Measurements from ENCODE around the gene STK32C. TPM values are rescaled to one million over a fixed set of nuclear protein-coding genes. Genes with fewer than 3 reads are reported as not detected.
"Not testable (repeated sequence)": the region's sequence is repeated elsewhere in the genome, so short reads cannot be mapped to it uniquely, and the experiment has no call there.

The STK32C gene
- total RNA-seq, 3 donors from 2014 or later = 5.6 to 12.8 (median 11.7) TPM

DNA sequence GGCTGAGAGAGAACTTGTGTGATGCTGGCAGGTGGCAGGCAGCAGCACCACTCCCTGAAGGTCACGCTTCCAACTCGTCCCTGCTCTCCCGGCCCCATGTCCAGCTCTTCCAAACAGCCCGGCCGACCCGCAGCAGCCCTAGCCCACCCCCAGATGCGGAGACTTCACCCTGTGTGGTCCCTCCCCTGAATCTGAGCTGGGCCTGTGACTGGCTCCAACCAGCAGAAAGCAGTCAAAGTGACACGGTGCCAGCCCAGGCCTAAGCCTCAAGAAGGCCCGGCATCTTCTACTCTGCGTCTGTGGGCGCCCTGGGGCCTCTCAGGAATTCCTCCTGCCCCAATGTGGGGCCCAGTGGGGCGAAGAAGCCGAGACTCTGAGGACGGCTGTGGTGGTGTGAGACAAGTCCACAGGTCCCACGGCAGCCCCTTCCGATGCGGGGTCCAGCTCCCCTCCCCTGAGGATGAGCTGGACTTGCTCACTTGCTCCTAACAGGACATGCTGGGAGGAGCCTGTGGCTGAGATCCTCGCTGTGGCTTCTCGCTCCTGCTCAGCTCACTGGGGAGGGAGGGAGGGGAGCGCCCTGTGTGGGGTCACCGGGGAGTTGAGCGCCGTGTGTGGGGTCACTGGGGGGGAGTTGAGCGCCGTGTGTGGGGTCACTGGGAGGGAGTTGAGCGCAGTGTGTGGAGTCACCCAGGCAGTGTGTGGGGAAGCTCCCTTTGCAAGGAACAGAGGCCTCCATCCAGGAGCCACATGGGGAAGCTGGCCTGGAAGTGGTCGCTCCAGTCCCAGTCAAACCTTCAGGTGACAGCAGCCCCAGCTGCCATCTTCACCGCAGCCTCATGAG is 9.5 kb downstream of the STK32C start:
- TF ChIP-seq POLR2A (IDR thresholded peaks at IDR 0.05) (no peak), POLR2AphosphoS5 (IDR thresholded peaks at IDR 0.05) (no peak)
- TF ChIP-seq, protein P1, sequence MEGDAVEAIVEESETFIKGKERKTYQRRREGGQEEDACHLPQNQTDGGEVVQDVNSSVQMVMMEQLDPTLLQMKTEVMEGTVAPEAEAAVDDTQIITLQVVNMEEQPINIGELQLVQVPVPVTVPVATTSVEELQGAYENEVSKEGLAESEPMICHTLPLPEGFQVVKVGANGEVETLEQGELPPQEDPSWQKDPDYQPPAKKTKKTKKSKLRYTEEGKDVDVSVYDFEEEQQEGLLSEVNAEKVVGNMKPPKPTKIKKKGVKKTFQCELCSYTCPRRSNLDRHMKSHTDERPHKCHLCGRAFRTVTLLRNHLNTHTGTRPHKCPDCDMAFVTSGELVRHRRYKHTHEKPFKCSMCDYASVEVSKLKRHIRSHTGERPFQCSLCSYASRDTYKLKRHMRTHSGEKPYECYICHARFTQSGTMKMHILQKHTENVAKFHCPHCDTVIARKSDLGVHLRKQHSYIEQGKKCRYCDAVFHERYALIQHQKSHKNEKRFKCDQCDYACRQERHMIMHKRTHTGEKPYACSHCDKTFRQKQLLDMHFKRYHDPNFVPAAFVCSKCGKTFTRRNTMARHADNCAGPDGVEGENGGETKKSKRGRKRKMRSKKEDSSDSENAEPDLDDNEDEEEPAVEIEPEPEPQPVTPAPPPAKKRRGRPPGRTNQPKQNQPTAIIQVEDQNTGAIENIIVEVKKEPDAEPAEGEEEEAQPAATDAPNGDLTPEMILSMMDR (IDR thresholded peaks at IDR 0.05) = no peak
- H3K36me3 ChIP-seq = no peaks in the 10 kb centered on the region
- H3K27me3 ChIP-seq = no peaks in the 10 kb centered on the region
- no peaks in the 10 kb centered on the region for H3K4me1 ChIP-seq
- intact Hi-C loops (cut with DNase I; ENCODE audit: low total_unique reads) = no loop called here
- peak in 1 of 2 donors; percentile 47 for DNase-seq (ENCODE audit: low spot score in 2 of 2)
- no peak overlapping the region for H3K27ac ChIP-seq
- no peaks in the 10 kb centered on the region for H3K9me3 ChIP-seq
- H3K4me3 ChIP-seq = no peak overlapping the region

DNA sequence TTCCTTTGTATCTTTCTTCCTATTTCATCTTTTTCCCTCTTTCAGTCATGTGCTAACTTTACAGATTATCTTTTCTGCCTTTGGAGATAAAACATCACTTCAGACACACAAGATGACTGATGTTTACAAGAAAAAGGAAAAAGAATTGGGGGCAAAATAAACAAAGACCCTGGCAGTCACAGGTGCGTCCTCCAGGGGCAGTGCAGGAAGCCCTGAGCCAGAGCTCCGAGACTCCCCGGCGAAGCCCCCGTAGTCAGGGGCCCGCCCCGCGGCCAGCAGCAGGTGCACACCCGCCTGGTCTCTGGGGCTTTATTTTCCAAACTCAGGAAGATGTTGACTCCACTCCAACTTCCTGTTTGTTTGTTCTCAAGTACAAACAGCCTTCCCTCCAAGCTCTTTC is 10.2 kb downstream of the STK32C start:
- Histone ChIP-seq H3K4me3 (no peak overlapping the region), H3K9me3 (no peaks in the 10 kb centered on the region), H3K27ac (no peak overlapping the region), H3K4me1 (no peaks in the 10 kb centered on the region), H3K36me3 (no peaks in the 10 kb centered on the region), H3K27me3 (no peaks in the 10 kb centered on the region)
- no peak for DNase-seq (ENCODE audit: low spot score in 2 of 2)
- intact Hi-C loops (cut with DNase I; ENCODE audit: low total_unique reads) = no loop called here
- no peak for TF ChIP-seq POLR2A (IDR thresholded peaks at IDR 0.05)
- TF ChIP-seq, protein P1 (IDR thresholded peaks at IDR 0.05) = no peak
- no peak for TF ChIP-seq POLR2AphosphoS5 (IDR thresholded peaks at IDR 0.05)

DNA sequence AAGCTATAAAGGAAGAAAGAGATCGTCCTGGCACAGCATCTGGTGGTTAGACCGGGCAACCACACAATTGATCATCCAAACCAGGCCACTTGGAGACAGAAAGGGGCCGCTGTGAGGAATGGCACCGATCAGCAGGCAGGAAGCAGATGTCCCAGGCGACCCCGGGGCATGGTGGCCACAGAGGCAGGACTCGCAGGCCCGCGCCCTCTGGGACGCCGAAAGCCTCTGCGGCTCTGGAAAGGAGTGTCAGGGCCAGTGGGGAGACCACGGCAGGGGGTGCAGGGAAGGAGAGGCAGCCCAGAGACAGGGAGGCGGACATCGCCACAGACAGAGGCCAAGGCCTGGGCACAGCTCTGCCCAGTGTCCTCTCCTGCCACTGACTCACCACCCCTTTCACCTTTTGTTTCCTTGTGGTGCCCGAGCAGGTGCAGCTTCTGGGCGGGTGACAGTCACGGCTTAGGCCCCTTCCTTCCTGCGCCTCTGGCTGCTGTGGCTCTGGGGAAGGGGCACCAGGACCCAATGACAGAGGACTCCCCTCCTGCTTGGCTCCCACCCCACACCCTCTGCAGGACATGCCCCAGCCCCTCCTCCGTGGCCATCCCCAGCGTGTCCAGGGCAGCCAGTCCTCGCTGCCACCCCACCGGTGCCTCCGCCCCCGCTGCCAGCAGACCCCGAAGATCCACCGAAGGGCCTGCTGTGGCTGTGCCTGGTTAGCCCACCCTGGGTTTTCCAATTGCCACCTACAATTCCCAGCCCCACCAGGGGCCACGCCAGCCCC is 10.9 kb downstream of the STK32C start:
- Histone ChIP-seq H3K27me3 (no peaks in the 10 kb centered on the region), H3K4me3 (no peak overlapping the region), H3K4me1 (no peaks in the 10 kb centered on the region), H3K36me3 (no peaks in the 10 kb centered on the region), H3K27ac (no peak overlapping the region), H3K9me3 (no peaks in the 10 kb centered on the region)
- TF ChIP-seq, protein P1 (IDR thresholded peaks at IDR 0.05) = no peak
- TF ChIP-seq POLR2AphosphoS5 (IDR thresholded peaks at IDR 0.05) = no peak
- no peak for TF ChIP-seq POLR2A (IDR thresholded peaks at IDR 0.05)
- peak in 1 of 2 donors; percentile 37 for DNase-seq (ENCODE audit: low spot score in 2 of 2)
- intact Hi-C loops (cut with DNase I; ENCODE audit: low total_unique reads) = no loop called here

DNA sequence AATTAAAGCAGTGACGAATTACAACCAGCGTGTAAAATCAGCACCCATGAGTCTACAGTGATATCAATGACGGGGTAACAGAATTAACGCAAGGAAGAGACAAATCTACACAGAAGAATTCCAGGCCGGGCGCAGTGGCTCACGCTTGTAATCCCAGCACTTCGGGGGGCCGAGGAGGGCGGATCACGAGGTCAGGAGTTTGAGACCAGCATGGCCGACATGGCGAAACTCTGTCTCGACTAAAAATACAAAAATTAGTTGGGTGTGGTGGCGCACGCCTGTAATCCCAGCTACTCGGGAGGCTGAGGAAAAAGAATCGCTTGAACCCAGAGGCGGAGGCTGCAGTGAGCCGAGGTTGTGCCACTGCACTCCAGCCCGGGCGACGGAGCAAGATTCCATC is 12.3 kb downstream of the STK32C start:
- H3K4me1 ChIP-seq; intact Hi-C loops (cut with DNase I; ENCODE audit: low total_unique reads); H3K27ac ChIP-seq; H3K4me3 ChIP-seq; H3K36me3 ChIP-seq; H3K9me3 ChIP-seq; H3K27me3 ChIP-seq: not testable (repeated sequence)
- DNase-seq (ENCODE audit: low spot score in 2 of 2) = peak in 1 of 2 donors; percentile 17

DNA sequence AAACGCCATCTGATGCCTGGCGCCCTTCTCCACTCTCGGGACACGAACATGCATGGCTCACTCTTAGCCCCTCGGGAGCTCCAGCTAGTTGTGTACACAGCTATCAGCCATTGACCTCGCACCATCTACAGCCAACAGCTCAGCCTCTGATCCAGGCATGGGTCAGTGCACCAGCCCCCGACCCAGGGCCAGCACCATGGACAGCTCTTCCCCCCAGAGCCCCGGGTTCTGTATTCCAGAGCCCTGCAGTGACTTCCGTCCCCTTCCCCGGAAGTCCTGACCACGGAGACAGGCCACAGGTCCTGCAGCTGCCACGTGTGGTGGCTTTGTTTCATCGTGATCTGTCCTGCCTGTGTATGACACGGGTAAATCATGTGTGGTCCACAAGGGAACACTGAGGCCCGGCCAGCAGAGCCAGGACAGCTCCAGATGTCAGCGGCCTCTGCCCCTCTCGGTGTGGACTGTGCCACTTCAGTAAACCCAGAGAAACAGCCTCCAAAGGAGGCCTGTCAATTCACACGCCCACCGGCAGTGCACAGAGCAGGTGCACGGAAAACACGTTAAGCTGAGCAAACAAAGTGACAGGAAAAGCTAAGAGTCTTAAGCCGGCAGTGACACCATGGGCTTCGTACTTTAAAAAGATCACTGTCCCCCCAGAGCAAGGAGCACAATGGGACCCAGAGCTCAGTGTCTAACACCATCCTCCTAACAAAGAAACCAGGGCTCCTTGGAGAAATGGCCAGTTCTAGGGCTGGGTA is 13.0 kb downstream of the STK32C start:
- TF ChIP-seq POLR2AphosphoS5 (IDR thresholded peaks at IDR 0.05) (no peak), POLR2A (IDR thresholded peaks at IDR 0.05) (no peak)
- TF ChIP-seq, protein P1 (IDR thresholded peaks at IDR 0.05) = no peak
- Histone ChIP-seq H3K36me3 (no peaks in the 10 kb centered on the region), H3K27ac (no peak overlapping the region), H3K4me1 (no peaks in the 10 kb centered on the region), H3K9me3 (no peaks in the 10 kb centered on the region), H3K4me3 (no peak overlapping the region), H3K27me3 (no peaks in the 10 kb centered on the region)
- intact Hi-C loops (cut with DNase I; ENCODE audit: low total_unique reads) = no loop called here
- DNase-seq (ENCODE audit: low spot score in 2 of 2) = peak in 1 of 2 donors; percentile 39

Measured in breast epithelium (tissue), 4 donors.